Activated T-cell treated with anti-CD3 and anti-CD28 coated beads, Interleukin-2, amount 50 U/mL, for 1 hour (primary cell): ENCODE measurements around the gene GKAP1.
A peak's percentile ranks its signal among the peaks of the same experiment; 100 is the strongest.
"Not testable (repeated sequence)": the region's sequence is repeated elsewhere in the genome, so short reads cannot be mapped to it uniquely, and the experiment has no call there.

Experiments used
- DNase-seq: peaks from one replicate; pipeline ENCODE4 v3.0.0-alpha.2; 2020

GKAP1 gene

GRCh38 chr9:83728591-83729368 lies 88.8 kb downstream of the GKAP1 start:
- not testable (repeated sequence) for DNase-seq

- no peak for DNase-seq
These were observed 93.1 kb downstream of the GKAP1 start for GRCh38 chr9:83724436-83724835.

GRCh38 chr9:83722726-83723495 lies 94.7 kb downstream of the GKAP1 start:
- no peak for DNase-seq

- DNase-seq = no peak
These were observed 96.1 kb downstream of the GKAP1 start for GRCh38 chr9:83721509-83721908.

GRCh38 chr9:83715794-83716193 lies 101.8 kb downstream of the GKAP1 start:
- no peak for DNase-seq

GRCh38 chr9:83715221-83715620 lies 102.3 kb downstream of the GKAP1 start:
- DNase-seq = no peak

- DNase-seq = no peak
These were observed 103.2 kb downstream of the GKAP1 start for GRCh38 chr9:83714329-83714728.

GRCh38 chr9:83708515-83709158 lies 108.9 kb downstream of the GKAP1 start:
- DNase-seq = peak; percentile 63

GRCh38 chr9:83707768-83708514 lies 109.6 kb downstream of the GKAP1 start, which contains the start of gene UBQLN1:
Gene UBQLN1, minus strand, starts transcription at chr9:83707958. Its CDS starts 279 bp downstream, at chr9:83707679.
- DNase-seq = peak; percentile 93

GRCh38 chr9:83707518-83707767 lies 110.1 kb downstream of the GKAP1 start:
- DNase-seq = no peak

GRCh38 chr9:83706676-83707517 lies 110.7 kb downstream of the GKAP1 start:
- peak; percentile 69 for DNase-seq

GRCh38 chr9:83705219-83705651 lies 112.3 kb downstream of the GKAP1 start:
- not testable (repeated sequence) for DNase-seq

GRCh38 chr9:83701769-83702168 lies 115.8 kb downstream of the GKAP1 start:
- no peak for DNase-seq

GRCh38 chr9:83701286-83701685 lies 116.3 kb downstream of the GKAP1 start:
- no peak for DNase-seq

- no peak for DNase-seq
These were observed 118.0 kb downstream of the GKAP1 start for GRCh38 chr9:83699615-83700014.

- no peak for DNase-seq
These were observed 118.5 kb downstream of the GKAP1 start for GRCh38 chr9:83698976-83699585.

GRCh38 chr9:83691492-83691891 lies 126.1 kb downstream of the GKAP1 start:
- no peak for DNase-seq
